Measurements from ENCODE around the gene EPAS1. TPM values are rescaled to one million over a fixed set of nuclear protein-coding genes. Genes with fewer than 3 reads are reported as not detected.

Gene EPAS1
- total RNA-seq, 2 experiments from 2014 or later: 4.2 to 5.4 TPM

DNA sequence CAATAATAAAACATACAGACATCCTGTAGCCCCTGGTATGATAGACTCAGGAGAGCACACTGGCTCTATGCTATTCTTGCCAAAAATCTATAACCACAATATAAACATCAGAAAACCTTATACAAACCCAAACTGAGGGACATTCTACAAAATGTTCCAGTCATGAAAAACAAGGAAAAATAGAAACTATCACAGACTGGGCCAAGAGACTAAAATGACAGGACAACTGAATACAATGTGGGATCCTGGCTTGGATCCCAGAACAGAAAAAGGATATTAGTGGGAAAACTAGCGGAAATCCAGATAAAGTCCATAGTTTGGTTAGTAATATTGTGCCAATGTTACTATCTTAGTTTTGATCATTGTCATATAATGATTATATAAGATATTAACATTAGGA lies 29.6 kb upstream of the EPAS1 start:
- Histone ChIP-seq H3K36me3 (ENCODE audit: insufficient read depth, low read length) (no peaks in the 10 kb centered on the region), H3K4me1 (ENCODE audit: insufficient read depth, low read length) (no peaks in the 10 kb centered on the region), H3K27me3 (ENCODE audit: control insufficient read depth in 1 of 2, insufficient read depth in 2 of 2, low read length in 2 of 2) (no peaks in the 10 kb centered on the region), H3K9me3 (ENCODE audit: control insufficient read depth in 1 of 2, insufficient read depth in 1 of 2, low read length in 2 of 2) (no peaks in the 10 kb centered on the region), H3K4me3 (ENCODE audit: low read length) (no peak overlapping the region), H3K27ac (ENCODE audit: low read depth in 1 of 2, low read length in 2 of 2) (no peak overlapping the region)
- no peak overlapping the region for H3K27ac Mint-ChIP-seq
- no peak for DNase-seq
- no peaks in the 10 kb centered on the region for H3K4me1 Mint-ChIP-seq (ENCODE audit: low read depth)
- no peak for ATAC-seq (ENCODE audit: poor library complexity)
- ChIA-PET POLR2A (no interaction called here), CTCF (no interaction called here)
- TF ChIP-seq, protein P1, sequence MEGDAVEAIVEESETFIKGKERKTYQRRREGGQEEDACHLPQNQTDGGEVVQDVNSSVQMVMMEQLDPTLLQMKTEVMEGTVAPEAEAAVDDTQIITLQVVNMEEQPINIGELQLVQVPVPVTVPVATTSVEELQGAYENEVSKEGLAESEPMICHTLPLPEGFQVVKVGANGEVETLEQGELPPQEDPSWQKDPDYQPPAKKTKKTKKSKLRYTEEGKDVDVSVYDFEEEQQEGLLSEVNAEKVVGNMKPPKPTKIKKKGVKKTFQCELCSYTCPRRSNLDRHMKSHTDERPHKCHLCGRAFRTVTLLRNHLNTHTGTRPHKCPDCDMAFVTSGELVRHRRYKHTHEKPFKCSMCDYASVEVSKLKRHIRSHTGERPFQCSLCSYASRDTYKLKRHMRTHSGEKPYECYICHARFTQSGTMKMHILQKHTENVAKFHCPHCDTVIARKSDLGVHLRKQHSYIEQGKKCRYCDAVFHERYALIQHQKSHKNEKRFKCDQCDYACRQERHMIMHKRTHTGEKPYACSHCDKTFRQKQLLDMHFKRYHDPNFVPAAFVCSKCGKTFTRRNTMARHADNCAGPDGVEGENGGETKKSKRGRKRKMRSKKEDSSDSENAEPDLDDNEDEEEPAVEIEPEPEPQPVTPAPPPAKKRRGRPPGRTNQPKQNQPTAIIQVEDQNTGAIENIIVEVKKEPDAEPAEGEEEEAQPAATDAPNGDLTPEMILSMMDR (IDR thresholded peaks at IDR 0.05): no peak
- intact Hi-C loops (cut with DNase I, micrococcal nuclease): no loop called here
- H3K4me3 Mint-ChIP-seq: no peak overlapping the region
- H3K27me3 Mint-ChIP-seq: no peaks in the 10 kb centered on the region
- no peaks in the 10 kb centered on the region for H3K36me3 Mint-ChIP-seq (ENCODE audit: low read depth)
- H3K9me3 Mint-ChIP-seq: no peaks in the 10 kb centered on the region

DNA sequence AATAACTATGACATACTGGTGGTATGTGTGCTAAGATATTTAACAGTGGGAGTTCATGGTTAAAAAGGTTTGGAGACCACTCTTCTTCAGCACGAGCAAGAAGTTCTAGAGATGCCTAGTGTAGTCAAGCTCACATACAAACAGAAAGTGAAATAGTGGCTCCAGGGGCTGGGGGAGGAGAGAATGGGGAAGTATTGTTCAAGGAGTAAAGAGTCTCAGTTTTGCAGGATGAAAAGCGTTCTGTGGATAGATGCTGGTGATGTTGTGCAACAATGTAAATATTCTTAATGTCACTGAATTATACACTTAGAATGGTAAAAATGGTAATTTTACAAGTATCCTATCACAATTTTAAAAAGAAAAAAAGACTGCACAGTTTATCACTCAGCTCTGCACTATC lies 29.0 kb upstream of the EPAS1 start:
- intact Hi-C loops (cut with DNase I, micrococcal nuclease): no loop called here
- H3K4me3 Mint-ChIP-seq: no peak overlapping the region
- H3K27ac Mint-ChIP-seq: no peak overlapping the region

DNA sequence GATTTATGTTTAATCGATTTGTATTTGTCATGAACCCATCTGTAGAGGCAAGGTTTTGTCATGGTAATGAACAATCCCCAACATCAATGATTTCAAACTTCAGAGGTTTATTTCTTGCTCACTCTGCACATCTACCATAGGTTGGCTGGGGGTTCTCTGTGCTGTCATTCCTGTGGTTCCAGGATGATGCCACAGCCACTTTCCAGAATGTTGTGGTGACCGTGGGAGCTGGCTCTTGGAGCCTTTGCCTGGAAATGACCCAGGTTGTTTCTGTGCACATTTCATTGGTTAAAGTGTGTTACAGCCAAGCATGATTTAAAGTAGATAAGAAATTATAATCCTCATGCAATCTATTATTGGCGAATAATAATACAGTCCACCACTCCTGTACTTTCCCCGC lies 28.2 kb upstream of the EPAS1 start:
- Mint-ChIP-seq H3K36me3 (ENCODE audit: low read depth) (no peaks in the 10 kb centered on the region), H3K27me3 (no peaks in the 10 kb centered on the region), H3K4me3 (no peak overlapping the region), H3K9me3 (no peaks in the 10 kb centered on the region), H3K27ac (no peak overlapping the region), H3K4me1 (ENCODE audit: low read depth) (no peaks in the 10 kb centered on the region)
- H3K9me3 ChIP-seq (ENCODE audit: control insufficient read depth in 1 of 2, insufficient read depth in 1 of 2, low read length in 2 of 2): no peaks in the 10 kb centered on the region
- TF ChIP-seq, protein P1 (IDR thresholded peaks at IDR 0.05): no peak
- intact Hi-C loops (cut with DNase I, micrococcal nuclease): no loop called here
- DNase-seq (no peak), ATAC-seq (ENCODE audit: poor library complexity) (no peak)
- no peaks in the 10 kb centered on the region for H3K4me1 ChIP-seq (ENCODE audit: insufficient read depth, low read length)
- CTCF ChIA-PET: no interaction called here
- no peaks in the 10 kb centered on the region for H3K27me3 ChIP-seq (ENCODE audit: control insufficient read depth in 1 of 2, insufficient read depth in 2 of 2, low read length in 2 of 2)
- H3K4me3 ChIP-seq (ENCODE audit: low read length): no peak overlapping the region
- H3K27ac ChIP-seq (ENCODE audit: low read depth in 1 of 2, low read length in 2 of 2): no peak overlapping the region
- no peaks in the 10 kb centered on the region for H3K36me3 ChIP-seq (ENCODE audit: insufficient read depth, low read length)
- POLR2A ChIA-PET: no interaction called here

More for the DNA sequence above, 29.0 kb upstream of the EPAS1 start:
- Mint-ChIP-seq H3K27me3 (no peaks in the 10 kb centered on the region), H3K9me3 (no peaks in the 10 kb centered on the region), H3K4me1 (ENCODE audit: low read depth) (no peaks in the 10 kb centered on the region), H3K36me3 (ENCODE audit: low read depth) (no peaks in the 10 kb centered on the region)
- Histone ChIP-seq H3K4me1 (ENCODE audit: insufficient read depth, low read length) (no peaks in the 10 kb centered on the region), H3K27me3 (ENCODE audit: control insufficient read depth in 1 of 2, insufficient read depth in 2 of 2, low read length in 2 of 2) (no peaks in the 10 kb centered on the region), H3K4me3 (ENCODE audit: low read length) (no peak overlapping the region), H3K36me3 (ENCODE audit: insufficient read depth, low read length) (no peaks in the 10 kb centered on the region), H3K27ac (ENCODE audit: low read depth in 1 of 2, low read length in 2 of 2) (no peak overlapping the region), H3K9me3 (ENCODE audit: control insufficient read depth in 1 of 2, insufficient read depth in 1 of 2, low read length in 2 of 2) (no peaks in the 10 kb centered on the region)
- TF ChIP-seq, protein P1 (IDR thresholded peaks at IDR 0.05): no peak
- ATAC-seq (ENCODE audit: poor library complexity) (no peak), DNase-seq (no peak)
- ChIA-PET CTCF (no interaction called here), POLR2A (no interaction called here)

Data from CD4-positive, alpha-beta T cell (primary cell).